IMR-90 (cell line): ENCODE measurements around the gene NLRP3. TPM values are rescaled to one million over a fixed set of nuclear protein-coding genes. Genes with fewer than 3 reads are reported as not detected.

Experiments used
- ATAC-seq: fragments of 200-7000 bp; cut with Tn5 transposase; 2 replicates; pipeline ENCODE4 v1.9.1; 2020; ENCODE audit warnings: low read depth, mild to moderate bottlenecking, moderate library complexity
- BruUV-seq: library from RNA; stranded (reverse); fragments of 400-500 nt; replicated peaks from 2 replicates; lab custom pipeline; 2021; lab: Mats Ljungman, UMichigan
- CTCF ChIA-PET: fragments of 300-600 bp; formaldehyde crosslinking; extraction: SDS; loops from one replicate; lab custom pipeline; 2021; ENCODE audit warnings: antibody characterized with exemption; lab: Yijun Ruan, JAX
- POLR2A ChIA-PET: fragments of 300-600 bp; sonication (Branson Sonifier 250); formaldehyde crosslinking; loops from one replicate; lab custom pipeline; 2022; ENCODE audit warnings: antibody characterized with exemption; ENCODE audit not compliant: unreplicated experiment; lab: Charles Lee
- DNase-seq: peaks from one replicate; pipeline ENCODE4 v3.0.0; 2013
- H2AFZ ChIP-seq: replicated peaks from 2 replicates; pipeline ENCODE3; 2013; ENCODE audit warnings: low read length, mild to moderate bottlenecking; ENCODE audit not compliant: poor library complexity
- H2AK5ac ChIP-seq: 2 replicates; pipeline ENCODE4 v1.6.1; 2013; ENCODE audit warnings: low read depth, low read length, inconsistent platforms
- H2AK9ac ChIP-seq: replicated peaks from 2 replicates; pipeline ENCODE3; 2013; ENCODE audit warnings: mild to moderate bottlenecking, low read depth, low read length, moderate library complexity; ENCODE audit not compliant: poor library complexity
- H2BK120ac ChIP-seq: 2 replicates; pipeline ENCODE4 v1.6.1; 2013; ENCODE audit warnings: low read depth, low read length, inconsistent platforms
- H2BK15ac ChIP-seq: 3 replicates; pipeline ENCODE4 v1.6.1; 2013; ENCODE audit warnings: low read depth, low read length, inconsistent platforms
- H2BK20ac ChIP-seq: 2 replicates; pipeline ENCODE4 v1.6.1; 2013; ENCODE audit warnings: low read depth, mild to moderate bottlenecking, inconsistent platforms, low read length, moderate library complexity
- H2BK5ac ChIP-seq: 2 replicates; pipeline ENCODE4 v1.6.1; 2013; ENCODE audit warnings: mild to moderate bottlenecking, low read depth, low read length, inconsistent platforms; ENCODE audit not compliant: poor library complexity, severe bottlenecking
- H3K14ac ChIP-seq: replicated peaks from 2 replicates; pipeline ENCODE4 v1.6.1; 2013; ENCODE audit warnings: low read depth, low read length, inconsistent platforms
- H3K18ac ChIP-seq: 2 replicates; pipeline ENCODE4 v1.6.1; 2013; ENCODE audit warnings: low read depth, low read length, control low read depth
- H3K23ac ChIP-seq: 2 replicates; pipeline ENCODE4 v1.6.1; 2013; ENCODE audit warnings: low read depth, low read length, inconsistent platforms
- H3K27ac ChIP-seq: 2 replicates; pipeline ENCODE4 v1.5.1; 2013; ENCODE audit warnings: mild to moderate bottlenecking, control low read depth, low read length; ENCODE audit not compliant: insufficient read depth
- H3K27me3 ChIP-seq: 2 replicates; pipeline ENCODE4 v1.6.1; 2013; ENCODE audit warnings: low read length; ENCODE audit not compliant: control insufficient read depth, insufficient read depth
- H3K36me3 ChIP-seq: 2 replicates; pipeline ENCODE4 v1.6.1; 2013; ENCODE audit warnings: low read length, mixed read lengths; ENCODE audit not compliant: control insufficient read depth, insufficient read depth
- H3K4ac ChIP-seq: 2 replicates; pipeline ENCODE4 v1.6.1; 2013; ENCODE audit warnings: low read depth, low read length, inconsistent platforms
- H3K4me1 ChIP-seq: 2 replicates; pipeline ENCODE4 v1.6.1; 2013; ENCODE audit warnings: low read length, mixed read lengths; ENCODE audit not compliant: control insufficient read depth, insufficient read depth
- H3K4me2 ChIP-seq: 2 replicates; pipeline ENCODE4 v1.6.1; 2013; ENCODE audit warnings: low read depth, mild to moderate bottlenecking, control low read depth, low read length, moderate library complexity
- H3K4me3 ChIP-seq: 2 replicates; pipeline ENCODE4 v1.5.1; 2013; ENCODE audit warnings: low read depth, mild to moderate bottlenecking, control low read depth, low read length, moderate library complexity; ENCODE audit not compliant: insufficient read depth
- H3K56ac ChIP-seq: 2 replicates; pipeline ENCODE4 v1.6.1; 2013; ENCODE audit warnings: low read length, inconsistent platforms; ENCODE audit not compliant: insufficient read depth; ENCODE audit errors: extremely low read depth
- H3K79me1 ChIP-seq, 2 experiments: 2 replicates each; pipeline ENCODE4 v1.6.1; 2013; ENCODE audit warnings: low read length in 2 of 2, inconsistent platforms in 1 of 2, low read depth in 1 of 2
- H3K9ac ChIP-seq: 2 replicates; pipeline ENCODE4 v1.6.1; 2013; ENCODE audit warnings: low read depth, low read length, control low read depth
- H3K9me1 ChIP-seq: 2 replicates; pipeline ENCODE4 v1.6.1; 2013; ENCODE audit warnings: low read length, inconsistent platforms; ENCODE audit not compliant: insufficient read depth
- H3K9me3 ChIP-seq: 2 replicates; pipeline ENCODE4 v1.6.1; 2013; ENCODE audit warnings: low read length; ENCODE audit not compliant: control insufficient read depth, insufficient read depth
- H4K20me1 ChIP-seq: 2 replicates; pipeline ENCODE4 v1.6.1; 2013; ENCODE audit warnings: low read length, inconsistent platforms; ENCODE audit not compliant: insufficient read depth
- H4K5ac ChIP-seq: 2 replicates; pipeline ENCODE4 v1.6.1; 2013; ENCODE audit warnings: mild to moderate bottlenecking, low read depth, low read length, control low read depth
- H4K8ac ChIP-seq, 2 experiments: 2 replicates each; pipeline ENCODE4 v1.6.1; 2013; ENCODE audit warnings: low read depth in 2 of 2, low read length in 2 of 2, control low read depth in 1 of 2, inconsistent platforms in 1 of 2
- H4K91ac ChIP-seq: 2 replicates; pipeline ENCODE4 v1.6.1; 2013; ENCODE audit warnings: low read depth, low read length, inconsistent platforms; ENCODE audit not compliant: insufficient read depth
- BHLHE40 ChIP-seq: fragments of 150-350 bp; IDR thresholded peaks from 2 replicates; pipeline ENCODE4 v1.6.1; 2016; ENCODE audit warnings: mild to moderate bottlenecking, low read depth, low read length
- CEBPB ChIP-seq: IDR thresholded peaks from 2 replicates; pipeline ENCODE4 v1.6.1; 2012; ENCODE audit warnings: low read depth, low read length, improper control_type of control experiment
- CHD1 ChIP-seq: IDR thresholded peaks from 2 replicates; pipeline ENCODE4 v1.6.1; 2012; ENCODE audit warnings: low read depth, low read length, improper control_type of control experiment
- FOS ChIP-seq: fragments of 150-350 bp; IDR thresholded peaks from 2 replicates; pipeline ENCODE4 v1.6.1; 2016; ENCODE audit warnings: low read depth, low read length
- MAFK ChIP-seq: IDR thresholded peaks from 2 replicates; pipeline ENCODE4 v1.6.1; 2012; ENCODE audit warnings: low read depth, low read length, improper control_type of control experiment
- MAZ ChIP-seq: IDR thresholded peaks from 2 replicates; pipeline ENCODE4 v1.6.1; 2012; ENCODE audit warnings: low read depth, mild to moderate bottlenecking, low read length, improper control_type of control experiment, moderate library complexity, borderline replicate concordance
- MXI1 ChIP-seq: IDR thresholded peaks from 2 replicates; pipeline ENCODE4 v1.6.1; 2012; ENCODE audit warnings: low read depth, mild to moderate bottlenecking, low read length, moderate library complexity, borderline replicate concordance
- NFE2L2 ChIP-seq: fragments of 150-350 bp; IDR thresholded peaks from 2 replicates; pipeline ENCODE4 v1.6.1; 2016; ENCODE audit warnings: low read depth, mild to moderate bottlenecking, low read length
- POLR2A ChIP-seq: IDR thresholded peaks from 2 replicates; pipeline ENCODE4 v1.6.1; 2012; ENCODE audit warnings: mild to moderate bottlenecking, low read depth, low read length
- RAD21 ChIP-seq: IDR thresholded peaks from 2 replicates; pipeline ENCODE4 v1.6.1; 2012; ENCODE audit warnings: low read length, improper control_type of control experiment
- RCOR1 ChIP-seq: IDR thresholded peaks from 2 replicates; pipeline ENCODE4 v1.6.1; 2012; ENCODE audit warnings: mild to moderate bottlenecking, low read length, improper control_type of control experiment; ENCODE audit not compliant: insufficient replicate concordance
- RFX5 ChIP-seq: IDR thresholded peaks from 2 replicates; pipeline ENCODE4 v1.8.0; 2012; ENCODE audit warnings: low read depth, mild to moderate bottlenecking, low read length, moderate library complexity
- SMC3 ChIP-seq: fragments of 150-350 bp; IDR thresholded peaks from 2 replicates; pipeline ENCODE4 v1.6.1; 2016; ENCODE audit warnings: low read depth, mild to moderate bottlenecking, antibody characterized with exemption, low read length, moderate library complexity
- whole genome bisulfite sequencing, 2 experiments: methylation state at CpG; one replicate each; pipeline versions ENCODE4 v1.1.5 to v1.1.7; 2013; ENCODE audit warnings: missing lambda C conversion rate in 2 of 2; ENCODE audit not compliant: insufficient read length in 1 of 2; ENCODE audit errors: extremely low coverage in 2 of 2; 5-methylcytosine and 5-hydroxymethylcytosine counted together
- dilution Hi-C: fragments of 300-500 bp; cut with HindIII; formaldehyde crosslinking; loops from one replicate; pipeline ENCODE4 v1.14.3; 2018; ENCODE audit warnings: low sequenced_read_pairs; ENCODE audit not compliant: unreplicated experiment
- in situ Hi-C: fragments of 300-500 bp; cut with MboI; formaldehyde crosslinking; loops from 3 replicates; pipeline ENCODE4 v1.14.3; 2019; ENCODE audit warnings: low sequenced_read_pairs, inconsistent platforms, mixed read lengths
- intact Hi-C: fragments of 100-400 bp; cut with micrococcal nuclease; formaldehyde crosslinking; loops from 2 replicates; pipeline ENCODE4 v1.10.0; 2022
- polyA plus RNA-seq, 3 experiments: library from polyadenylated mRNA; depleted of rRNA; stranded (reverse); fragments of >200 nt; gene quantifications; 2 replicates each; pipeline ENCODE4 v1.2.3, GENCODE V29; 2012; ENCODE audit warnings: low replicate concordance in 1 of 3
- total RNA-seq: library from RNA; depleted of rRNA; stranded (reverse); fragments of >200 nt; gene quantifications from 2 replicates; pipeline ENCODE4 v1.2.3, GENCODE V29; 2012
- TF ChIP-seq, protein P1 (sequence below): conservative IDR thresholded peaks from 2 replicates; pipeline ENCODE4 v1.5.1; 2012; ENCODE audit warnings: mild to moderate bottlenecking, low read depth, low read length, improper control_type of control experiment
- TF ChIP-seq, protein P2 (sequence below): fragments of 150-350 bp; IDR thresholded peaks from 2 replicates; pipeline ENCODE4 v1.6.1; 2016; ENCODE audit warnings: low read depth, mild to moderate bottlenecking, low read length, moderate library complexity, borderline replicate concordance
- TF ChIP-seq, protein P3 (sequence below): fragments of 150-350 bp; IDR thresholded peaks from 2 replicates; pipeline ENCODE4 v1.6.1; 2017; ENCODE audit warnings: mild to moderate bottlenecking, antibody characterized with exemption, low read length, low read depth

Gene NLRP3
- total and polyA plus RNA-seq, 2 of the 4 experiments (the other 2 are of a cell fraction) = 0.18 TPM; not detected in 1

- Histone ChIP-seq H3K4me3 (no peak overlapping the region), H3K9me1 (no peaks in the 10 kb centered on the region), H4K20me1 (no peaks in the 10 kb centered on the region), H4K8ac (no peak overlapping the region), H3K9me3 (peaks cover 4% of the 10 kb centered on the region; the same call in 1 of the 2 replicates), H2BK15ac (no peak overlapping the region), H3K9ac (no peak overlapping the region), H3K4me1 (no peaks in the 10 kb centered on the region), H3K23ac (no peak overlapping the region), H2BK5ac (no peak overlapping the region), H2BK120ac (no peak overlapping the region), H3K27ac (no peak overlapping the region), H3K4ac (no peak overlapping the region), H2BK20ac (no peak overlapping the region), H3K18ac (no peak overlapping the region), H3K56ac (no peak overlapping the region), H2AFZ (no peak overlapping the region), H3K14ac (no peak overlapping the region), H4K91ac (no peak overlapping the region), H3K4me2 (no peak overlapping the region), H2AK5ac (no peak overlapping the region), H3K79me1 (no peaks in the 10 kb centered on the region), H3K27me3 (no peaks in the 10 kb centered on the region), H3K36me3 (no peaks in the 10 kb centered on the region), H4K5ac (no peak overlapping the region), H2AK9ac (no peak overlapping the region)
- in situ Hi-C loops = no loop called here
- CTCF ChIA-PET = no interaction called here
- WGBS, 2 experiments = 80% methylated on average over 3 of the region's 13 CpGs; no CpG with 5 or more reads in 1 of the 2 experiments
- TF ChIP-seq POLR2A (no peak), MAFK (no peak), BHLHE40 (no peak), CEBPB (no peak), RCOR1 (no peak), NFE2L2 (no peak), RFX5 (no peak), CHD1 (no peak), FOS (no peak), SMC3 (no peak), MXI1 (no peak), MAZ (no peak), RAD21 (no peak)
- TF ChIP-seq, protein P1, sequence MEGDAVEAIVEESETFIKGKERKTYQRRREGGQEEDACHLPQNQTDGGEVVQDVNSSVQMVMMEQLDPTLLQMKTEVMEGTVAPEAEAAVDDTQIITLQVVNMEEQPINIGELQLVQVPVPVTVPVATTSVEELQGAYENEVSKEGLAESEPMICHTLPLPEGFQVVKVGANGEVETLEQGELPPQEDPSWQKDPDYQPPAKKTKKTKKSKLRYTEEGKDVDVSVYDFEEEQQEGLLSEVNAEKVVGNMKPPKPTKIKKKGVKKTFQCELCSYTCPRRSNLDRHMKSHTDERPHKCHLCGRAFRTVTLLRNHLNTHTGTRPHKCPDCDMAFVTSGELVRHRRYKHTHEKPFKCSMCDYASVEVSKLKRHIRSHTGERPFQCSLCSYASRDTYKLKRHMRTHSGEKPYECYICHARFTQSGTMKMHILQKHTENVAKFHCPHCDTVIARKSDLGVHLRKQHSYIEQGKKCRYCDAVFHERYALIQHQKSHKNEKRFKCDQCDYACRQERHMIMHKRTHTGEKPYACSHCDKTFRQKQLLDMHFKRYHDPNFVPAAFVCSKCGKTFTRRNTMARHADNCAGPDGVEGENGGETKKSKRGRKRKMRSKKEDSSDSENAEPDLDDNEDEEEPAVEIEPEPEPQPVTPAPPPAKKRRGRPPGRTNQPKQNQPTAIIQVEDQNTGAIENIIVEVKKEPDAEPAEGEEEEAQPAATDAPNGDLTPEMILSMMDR = no peak
- TF ChIP-seq, protein P2, sequence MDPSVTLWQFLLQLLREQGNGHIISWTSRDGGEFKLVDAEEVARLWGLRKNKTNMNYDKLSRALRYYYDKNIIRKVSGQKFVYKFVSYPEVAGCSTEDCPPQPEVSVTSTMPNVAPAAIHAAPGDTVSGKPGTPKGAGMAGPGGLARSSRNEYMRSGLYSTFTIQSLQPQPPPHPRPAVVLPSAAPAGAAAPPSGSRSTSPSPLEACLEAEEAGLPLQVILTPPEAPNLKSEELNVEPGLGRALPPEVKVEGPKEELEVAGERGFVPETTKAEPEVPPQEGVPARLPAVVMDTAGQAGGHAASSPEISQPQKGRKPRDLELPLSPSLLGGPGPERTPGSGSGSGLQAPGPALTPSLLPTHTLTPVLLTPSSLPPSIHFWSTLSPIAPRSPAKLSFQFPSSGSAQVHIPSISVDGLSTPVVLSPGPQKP = no peak
- TF ChIP-seq, protein P3, sequence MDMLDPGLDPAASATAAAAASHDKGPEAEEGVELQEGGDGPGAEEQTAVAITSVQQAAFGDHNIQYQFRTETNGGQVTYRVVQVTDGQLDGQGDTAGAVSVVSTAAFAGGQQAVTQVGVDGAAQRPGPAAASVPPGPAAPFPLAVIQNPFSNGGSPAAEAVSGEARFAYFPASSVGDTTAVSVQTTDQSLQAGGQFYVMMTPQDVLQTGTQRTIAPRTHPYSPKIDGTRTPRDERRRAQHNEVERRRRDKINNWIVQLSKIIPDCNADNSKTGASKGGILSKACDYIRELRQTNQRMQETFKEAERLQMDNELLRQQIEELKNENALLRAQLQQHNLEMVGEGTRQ = no peak
- no peak for DNase-seq
- dilution Hi-C loops = no loop called here
- intact Hi-C loops = no loop called here
- BruUV-seq = no TSS peak
- ATAC-seq = no peak
- POLR2A ChIA-PET = no interaction called here
These were observed 4.2 kb upstream of the NLRP3 start for GRCh38 chr1:247411621-247412327.
